Activated naive CD8-positive, alpha-beta T cell treated with anti-CD3 and anti-CD28 coated beads, Interleukin-2, amount 10 ng/mL, durations not matched to agents 7 days and 5 days (primary cell): Measurements from ENCODE around the gene CRIP3. TPM values are rescaled to one million over a fixed set of nuclear protein-coding genes. Genes with fewer than 3 reads are reported as not detected.

Experiments
- ATAC-seq: fragments of 150-1000 bp; cut with Tn5 transposase; one replicate; pipeline ENCODE4 v1.10.0; 2021; ENCODE audit warnings: low read depth, moderate library complexity
- POLR2A ChIA-PET: fragments of 350-600 bp; sonication (Branson Sonifier 250); formaldehyde crosslinking; loops from one replicate; lab custom pipeline; 2021; ENCODE audit warnings: antibody characterized with exemption; lab: Charles Lee
- DNase-seq: peaks from one replicate; pipeline ENCODE4 v3.0.0; 2021
- H3K27ac Mint-ChIP-seq: one replicate; pipeline ENCODE4 v1.8.0; 2022; ENCODE audit warnings: mild to moderate bottlenecking, mixed read lengths
- H3K27me3 Mint-ChIP-seq: one replicate; pipeline ENCODE4 v1.8.0; 2022; ENCODE audit warnings: mild to moderate bottlenecking, moderate library complexity, mixed read lengths
- H3K36me3 Mint-ChIP-seq: one replicate; pipeline ENCODE4 v1.8.0; 2021; ENCODE audit warnings: mild to moderate bottlenecking, mixed read lengths
- H3K4me1 Mint-ChIP-seq: one replicate; pipeline ENCODE4 v1.8.0; 2021; ENCODE audit warnings: mixed read lengths
- H3K4me3 Mint-ChIP-seq: one replicate; pipeline ENCODE4 v1.8.0; 2022; ENCODE audit warnings: mild to moderate bottlenecking, moderate library complexity, mixed read lengths
- H3K9me3 Mint-ChIP-seq: one replicate; pipeline ENCODE4 v1.8.0; 2021; ENCODE audit warnings: mixed read lengths
- total RNA-seq, 2 experiments: library from RNA; stranded (reverse); gene quantifications; one replicate each; pipeline ENCODE4 v1.2.3, GENCODE V29; 2021

The CRIP3 gene
- total RNA-seq, 2 experiments from 2014 or later, result 0.47 to 0.62 TPM

GRCh38 chr6:43257367-43258145 lies 51.1 kb downstream of the CRIP3 start:
- DNase-seq (no peak), ATAC-seq (no peak)
- Mint-ChIP-seq H3K4me1 (no peaks in the 10 kb centered on the region), H3K27me3 (peaks cover 11% of the 10 kb centered on the region), H3K4me3 (no peak overlapping the region), H3K27ac (no peak overlapping the region), H3K36me3 (no peaks in the 10 kb centered on the region), H3K9me3 (no peaks in the 10 kb centered on the region)
- POLR2A ChIA-PET, result interaction anchor here (0.5 kb wide), 1 partner anchor 157 kb away, joined by 4 read pairs; no protein-coding TSS in a partner anchor

DNA sequence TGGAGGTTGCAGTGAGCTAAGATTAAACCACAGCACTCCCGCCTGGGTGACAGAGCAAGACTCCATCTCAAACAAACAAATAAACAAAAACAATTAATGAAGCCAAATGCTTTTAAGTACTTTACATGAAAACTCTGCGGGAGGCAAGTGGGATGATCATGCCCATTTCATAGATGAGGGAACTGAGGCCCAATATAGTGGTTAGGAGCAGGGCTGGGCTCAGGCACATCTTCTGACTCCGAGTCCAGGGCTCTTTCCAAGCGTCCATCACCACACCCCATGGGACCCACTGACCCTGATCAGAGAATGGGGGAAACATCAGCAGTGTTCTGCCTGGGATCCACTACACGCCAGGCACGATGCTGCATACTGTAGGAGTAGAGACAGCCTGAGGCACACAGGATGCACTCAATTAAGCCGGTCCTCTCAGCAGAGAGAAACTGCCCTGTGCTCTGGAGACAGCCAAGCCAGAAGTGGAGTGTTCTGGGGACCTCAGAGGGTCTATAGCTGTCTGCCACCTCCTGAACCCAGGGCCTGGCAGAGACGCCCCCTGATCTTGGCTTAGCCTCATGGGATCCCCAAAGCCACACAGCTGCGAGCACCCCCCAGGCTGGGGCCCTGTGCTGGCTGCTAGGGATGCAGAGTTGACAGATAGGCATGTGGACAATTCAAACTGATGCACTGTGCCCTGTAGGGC lies 51.8 kb downstream of the CRIP3 start:
- no peak overlapping the region for H3K4me3 Mint-ChIP-seq
- POLR2A ChIA-PET, result interaction anchor here (0.5 kb wide), 1 partner anchor 158 kb away, joined by 4 read pairs; no protein-coding TSS in a partner anchor
- peaks cover 11% of the 10 kb centered on the region for H3K27me3 Mint-ChIP-seq
- DNase-seq (no peak), ATAC-seq (no peak)
- no peaks in the 10 kb centered on the region for H3K4me1 Mint-ChIP-seq
- no peak overlapping the region for H3K27ac Mint-ChIP-seq
- H3K36me3 Mint-ChIP-seq, result no peaks in the 10 kb centered on the region
- no peaks in the 10 kb centered on the region for H3K9me3 Mint-ChIP-seq

Other genes with a start within 250 kb of the CRIP3 start
- gene MRPL2, start 249.4 kb downstream of the CRIP3 start, total RNA-seq, result 10 to 100 TPM; 50.1 to 65.2 TPM
- gene KLC4, start 249.2 kb downstream of the CRIP3 start, total RNA-seq, result 10 to 100 TPM; 25.2 to 33.8 TPM
- gene PTK7, start 232.5 kb downstream of the CRIP3 start, total RNA-seq, result 1 to 10 TPM; 1.4 to 1.9 TPM
- 10 to 100 TPM; 34.4 to 36.0 TPM for gene SRF, start 137.6 kb downstream of the CRIP3 start, total RNA-seq
- 10 to 100 TPM; 75.1 to 80.8 TPM for gene CUL9, start 126.6 kb downstream of the CRIP3 start, total RNA-seq
- gene DNPH1, start 79.3 kb downstream of the CRIP3 start, total RNA-seq, result 10 to 100 TPM; 42.2 to 43.7 TPM
- gene TTBK1, start 65.3 kb downstream of the CRIP3 start, total RNA-seq, result not detected
- not detected for gene SLC22A7, start 10.6 kb downstream of the CRIP3 start, total RNA-seq
- gene ZNF318, start 60.8 kb upstream of the CRIP3 start, total RNA-seq, result 10 to 100 TPM; 17.0 to 18.2 TPM
- 10 to 100 TPM; 51.0 to 58.3 TPM for gene ABCC10, start 118.7 kb upstream of the CRIP3 start, total RNA-seq
- under 1 TPM; 0.30 to 0.37 TPM for gene DLK2, start 146.7 kb upstream of the CRIP3 start, total RNA-seq
- gene TJAP1, start 168.7 kb upstream of the CRIP3 start, total RNA-seq, result 10 to 100 TPM; 42.7 to 47.6 TPM
- gene LRRC73, start 201.5 kb upstream of the CRIP3 start, total RNA-seq, result under 1 TPM; 0.33 to 0.37 TPM
- 10 to 100 TPM; 63.2 to 71.8 TPM for gene YIPF3, start 208.1 kb upstream of the CRIP3 start, total RNA-seq
- gene POLR1C, start 208.3 kb upstream of the CRIP3 start, total RNA-seq, result 10 to 100 TPM; 28.8 to 29.7 TPM